PC-9 (cell line): ENCODE measurements around the gene TRIP10. TPM values are rescaled to one million over a fixed set of nuclear protein-coding genes. Genes with fewer than 3 reads are reported as not detected.

Experiments
- BruUV-seq: library from RNA; stranded (reverse); fragments of 400-500 nt; replicated peaks from 2 replicates; lab custom pipeline; 2021; lab: Mats Ljungman, UMichigan
- CTCF ChIA-PET: fragments of 300-600 bp; sonication (Branson Sonifier 250); formaldehyde crosslinking; loops from one replicate; lab custom pipeline; 2022; ENCODE audit warnings: antibody characterized with exemption; lab: Charles Lee
- POLR2A ChIA-PET: fragments of 300-600 bp; sonication (Branson Sonifier 250); formaldehyde crosslinking; loops from one replicate; lab custom pipeline; 2022; ENCODE audit warnings: antibody characterized with exemption; ENCODE audit not compliant: unreplicated experiment; lab: Charles Lee
- DNase-seq, 2 experiments: peaks; one replicate each; pipeline versions ENCODE4 v3.0.0 to v3.0.0-alpha.2; 2015 to 2022; ENCODE audit warnings: mixed read lengths in 1 of 2
- H2AFZ ChIP-seq: fragments of 200-600 bp; sonication (generic); 2 replicates; pipeline ENCODE4 v1.8.1; 2017; ENCODE audit warnings: antibody characterized with exemption
- H3F3A ChIP-seq: fragments of 200-600 bp; sonication (generic); 2 replicates; pipeline ENCODE4 v1.8.1; 2017; ENCODE audit warnings: antibody characterized with exemption, mild to moderate bottlenecking, low read depth; ENCODE audit not compliant: insufficient read depth
- H3K27ac ChIP-seq: fragments of 200-600 bp; sonication (generic); 2 replicates; pipeline ENCODE4 v1.6.1; 2016; ENCODE audit warnings: mixed run types
- H3K27me3 ChIP-seq: fragments of 200-600 bp; sonication (generic); 2 replicates; pipeline ENCODE4 v1.6.1; 2016; ENCODE audit warnings: low read depth, mixed run types; ENCODE audit not compliant: insufficient read depth
- H3K36me3 ChIP-seq: fragments of 200-600 bp; sonication (generic); 2 replicates; pipeline ENCODE4 v1.6.1; 2016; ENCODE audit warnings: low read depth, mixed run types
- H3K4me1 ChIP-seq: fragments of 200-600 bp; sonication (generic); replicated peaks from 2 replicates; pipeline ENCODE4 v1.6.1; 2016; ENCODE audit warnings: mixed run types; ENCODE audit not compliant: insufficient read depth
- H3K4me2 ChIP-seq: fragments of 200-600 bp; sonication (generic); 2 replicates; pipeline ENCODE4 v1.6.1; 2017; ENCODE audit warnings: mixed run types
- H3K4me3 ChIP-seq: fragments of 200-600 bp; sonication (generic); 2 replicates; pipeline ENCODE4 v1.6.1; 2016; ENCODE audit warnings: mixed run types
- H3K79me2 ChIP-seq: fragments of 200-600 bp; sonication (generic); 2 replicates; pipeline ENCODE4 v1.6.1; 2017; ENCODE audit warnings: low read depth, mixed run types
- H3K9me2 ChIP-seq: fragments of 200-600 bp; sonication (generic); 2 replicates; pipeline ENCODE4 v1.8.1; 2017; ENCODE audit warnings: mild to moderate bottlenecking; ENCODE audit not compliant: insufficient read depth
- H3K9me3 ChIP-seq: fragments of 200-600 bp; sonication (generic); 2 replicates; pipeline ENCODE4 v1.8.1; 2016; ENCODE audit warnings: low read depth; ENCODE audit not compliant: insufficient read depth
- H4K20me1 ChIP-seq: fragments of 200-600 bp; sonication (generic); 2 replicates; pipeline ENCODE4 v1.8.1; 2017; ENCODE audit not compliant: insufficient read depth
- EZH2 ChIP-seq: fragments of 200-600 bp; sonication (generic); IDR thresholded peaks from 2 replicates; pipeline ENCODE4 v1.8.0; 2017; ENCODE audit warnings: antibody characterized with exemption, low read depth
- intact Hi-C: fragments of 100-400 bp; cut with micrococcal nuclease; formaldehyde crosslinking; loops from one replicate; pipeline ENCODE4 v1.10.0; 2022; ENCODE audit not compliant: unreplicated experiment
- total RNA-seq: library from RNA; stranded (reverse); gene quantifications from 2 replicates; pipeline ENCODE4 v1.2.3, GENCODE V29; 2021
- TF ChIP-seq, protein P1 (sequence below): fragments of 200-600 bp; sonication (generic); conservative IDR thresholded peaks from 2 replicates; pipeline ENCODE4 v1.6.1; 2017; ENCODE audit warnings: mixed run types, antibody characterized with exemption, mild to moderate bottlenecking, moderate library complexity

Gene TRIP10
- total RNA-seq, 1 experiment from 2014 or later: 84.3 TPM

DNA sequence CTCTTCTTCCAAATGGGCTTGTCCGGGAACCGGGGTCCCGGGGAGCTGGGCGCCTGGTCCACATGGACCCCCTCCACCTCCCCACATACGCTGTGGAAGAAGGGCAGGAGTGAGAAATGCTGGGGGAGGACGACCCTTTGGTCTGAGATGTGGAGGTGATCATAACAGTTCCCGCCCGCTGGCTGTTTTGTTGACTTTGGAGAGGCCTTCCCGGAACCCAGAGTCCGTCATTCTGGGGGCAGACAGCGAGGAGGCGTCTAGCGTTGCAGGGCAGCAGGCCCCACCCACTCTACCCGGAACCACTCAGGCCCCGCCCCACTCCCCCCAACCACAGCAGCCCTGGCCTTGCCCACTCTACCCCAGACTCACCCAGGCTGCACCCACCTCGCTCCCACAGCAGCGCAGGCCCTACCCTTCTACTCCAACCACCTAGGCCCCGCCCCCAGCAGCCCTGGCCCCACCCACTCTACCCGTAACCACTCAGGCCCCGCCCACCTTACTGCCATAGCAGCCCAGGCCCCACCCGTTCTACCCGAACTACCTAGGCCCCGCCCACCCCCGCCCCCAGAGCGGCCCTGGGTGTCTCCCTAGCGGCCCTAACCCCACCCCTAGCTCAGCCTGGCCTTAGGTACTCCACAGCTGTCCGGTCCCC lies 9.2 kb upstream of the TRIP10 start:
- Histone ChIP-seq H3K4me1 (no peaks in the 10 kb centered on the region), H3K79me2 (peaks cover 3% of the 10 kb centered on the region; the same call in 1 of the 2 replicates), H3F3A (peaks cover 3% of the 10 kb centered on the region; the same call in 1 of the 2 replicates), H3K4me2 (no peak overlapping the region), H3K27me3 (no peaks in the 10 kb centered on the region), H4K20me1 (no peaks in the 10 kb centered on the region), H3K36me3 (no peaks in the 10 kb centered on the region), H3K9me3 (no peaks in the 10 kb centered on the region), H3K4me3 (no peak overlapping the region), H3K9me2 (no peaks in the 10 kb centered on the region), H2AFZ (no peak overlapping the region), H3K27ac (no peak overlapping the region)
- intact Hi-C loops: no loop called here
- no peak for DNase-seq
- ChIA-PET POLR2A (interaction anchor here (0.6 kb wide), 1 partner anchor 253 kb away, joined by 3 read pairs; no protein-coding TSS in a partner anchor), CTCF (no interaction called here)
- no peak for TF ChIP-seq EZH2
- TF ChIP-seq, protein P1, sequence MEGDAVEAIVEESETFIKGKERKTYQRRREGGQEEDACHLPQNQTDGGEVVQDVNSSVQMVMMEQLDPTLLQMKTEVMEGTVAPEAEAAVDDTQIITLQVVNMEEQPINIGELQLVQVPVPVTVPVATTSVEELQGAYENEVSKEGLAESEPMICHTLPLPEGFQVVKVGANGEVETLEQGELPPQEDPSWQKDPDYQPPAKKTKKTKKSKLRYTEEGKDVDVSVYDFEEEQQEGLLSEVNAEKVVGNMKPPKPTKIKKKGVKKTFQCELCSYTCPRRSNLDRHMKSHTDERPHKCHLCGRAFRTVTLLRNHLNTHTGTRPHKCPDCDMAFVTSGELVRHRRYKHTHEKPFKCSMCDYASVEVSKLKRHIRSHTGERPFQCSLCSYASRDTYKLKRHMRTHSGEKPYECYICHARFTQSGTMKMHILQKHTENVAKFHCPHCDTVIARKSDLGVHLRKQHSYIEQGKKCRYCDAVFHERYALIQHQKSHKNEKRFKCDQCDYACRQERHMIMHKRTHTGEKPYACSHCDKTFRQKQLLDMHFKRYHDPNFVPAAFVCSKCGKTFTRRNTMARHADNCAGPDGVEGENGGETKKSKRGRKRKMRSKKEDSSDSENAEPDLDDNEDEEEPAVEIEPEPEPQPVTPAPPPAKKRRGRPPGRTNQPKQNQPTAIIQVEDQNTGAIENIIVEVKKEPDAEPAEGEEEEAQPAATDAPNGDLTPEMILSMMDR: no peak
- BruUV-seq: no TSS peak

- intact Hi-C loops: no loop called here
- Histone ChIP-seq H3F3A (peaks cover 10% of the 10 kb centered on the region; the same call in 1 of the 2 replicates), H3K4me2 (no peak overlapping the region), H3K79me2 (peaks cover 12% of the 10 kb centered on the region; the same call in 1 of the 2 replicates), H3K36me3 (no peaks in the 10 kb centered on the region), H3K4me3 (no peak overlapping the region), H4K20me1 (no peaks in the 10 kb centered on the region), H3K4me1 (no peaks in the 10 kb centered on the region; the same call in 1 of the 2 replicates), H2AFZ (no peak overlapping the region), H3K9me2 (no peaks in the 10 kb centered on the region), H3K27ac (no peak overlapping the region), H3K9me3 (no peaks in the 10 kb centered on the region), H3K27me3 (no peaks in the 10 kb centered on the region)
- CTCF ChIA-PET: interaction anchor here (0.6 kb wide), 1 partner anchor 605 kb away, joined by 3 read pairs; no protein-coding TSS in a partner anchor
- BruUV-seq: no TSS peak
- POLR2A ChIA-PET: interaction anchor here (0.6 kb wide), 1 partner anchor 254 kb away, joined by 3 read pairs; no protein-coding TSS in a partner anchor
- DNase-seq: no peak
- TF ChIP-seq, protein P1: no peak
- no peak for TF ChIP-seq EZH2
Observed at GRCh38 chr19:6730941-6731670, 8.4 kb upstream of the TRIP10 start.

- POLR2A ChIA-PET: no interaction called here
- Histone ChIP-seq H3K79me2 (peaks cover 13% of the 10 kb centered on the region; the same call in 1 of the 2 replicates), H3K4me2 (no peak overlapping the region), H2AFZ (no peak overlapping the region), H3K27me3 (no peaks in the 10 kb centered on the region), H4K20me1 (no peaks in the 10 kb centered on the region), H3K4me1 (no peaks in the 10 kb centered on the region; the same call in 1 of the 2 replicates), H3K27ac (no peak overlapping the region), H3K9me2 (no peaks in the 10 kb centered on the region), H3K9me3 (no peaks in the 10 kb centered on the region), H3K4me3 (no peak overlapping the region), H3F3A (peaks cover 14% of the 10 kb centered on the region; the same call in 1 of the 2 replicates), H3K36me3 (no peaks in the 10 kb centered on the region)
- intact Hi-C loops: no loop called here
- BruUV-seq: no TSS peak
- no peak for TF ChIP-seq EZH2
- TF ChIP-seq, protein P1: no peak
- CTCF ChIA-PET: no interaction called here
- DNase-seq: no peak
Observed at GRCh38 chr19:6731822-6732221, 7.7 kb upstream of the TRIP10 start.
